Activated T-cell treated with anti-CD3 and anti-CD28 coated beads for 24 hours (primary cell): Measurements from ENCODE around the gene LIN7C.

Experiments
- DNase-seq: peaks from one replicate; pipeline ENCODE4 v3.0.0-alpha.2; 2020; ENCODE audit warnings: low read depth

The LIN7C gene

GRCh38 chr11:27445625-27446024 lies 60.9 kb downstream of the LIN7C start:
- DNase-seq: no peak

- DNase-seq: no peak
Observed at GRCh38 chr11:27444801-27445215, 61.8 kb downstream of the LIN7C start.
